Astrocyte of the spinal cord (primary cell): Measurements from ENCODE around the gene SMARCA4.

Experiments used
- DNase-seq: peaks from one replicate; pipeline ENCODE4 v3.0.0; 2011; ENCODE audit warnings: low read depth, low spot score
- H3K4me3 ChIP-seq: 2 replicates; pipeline ENCODE4 v1.5.1; 2011; ENCODE audit warnings: low read depth, mild to moderate bottlenecking, low read length, moderate library complexity
- in situ Hi-C: cut with HindIII; loops from 2 replicates; pipeline ENCODE4 v1.10.0; 2017; ENCODE audit warnings: low sequenced_read_pairs
- TF ChIP-seq, protein P1 (sequence below): IDR thresholded peaks from 2 replicates; pipeline ENCODE4 v1.5.1; 2012; ENCODE audit warnings: low read depth, mild to moderate bottlenecking, low read length, inconsistent platforms

The SMARCA4 gene

DNA sequence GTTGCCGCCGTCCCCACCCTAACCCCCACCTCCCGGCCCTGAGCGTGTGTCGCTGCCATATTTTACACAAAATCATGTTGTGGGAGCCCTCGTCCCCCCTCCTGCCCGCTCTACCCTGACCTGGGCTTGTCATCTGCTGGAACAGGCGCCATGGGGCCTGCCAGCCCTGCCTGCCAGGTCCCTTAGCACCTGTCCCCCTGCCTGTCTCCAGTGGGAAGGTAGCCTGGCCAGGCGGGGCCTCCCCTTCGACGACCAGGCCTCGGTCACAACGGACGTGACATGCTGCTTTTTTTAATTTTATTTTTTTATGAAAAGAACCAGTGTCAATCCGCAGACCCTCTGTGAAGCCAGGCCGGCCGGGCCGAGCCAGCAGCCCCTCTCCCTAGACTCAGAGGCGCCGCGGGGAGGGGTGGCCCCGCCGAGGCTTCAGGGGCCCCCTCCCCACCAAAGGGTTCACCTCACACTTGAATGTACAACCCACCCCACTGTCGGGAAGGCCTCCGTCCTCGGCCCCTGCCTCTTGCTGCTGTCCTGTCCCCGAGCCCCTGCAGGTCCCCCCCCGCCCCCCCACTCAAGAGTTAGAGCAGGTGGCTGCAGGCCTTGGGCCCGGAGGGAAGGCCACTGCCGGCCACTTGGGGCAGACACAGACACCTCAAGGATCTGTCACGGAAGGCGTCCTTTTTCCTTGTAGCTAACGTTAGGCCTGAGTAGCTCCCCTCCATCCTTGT is 38.8 kb upstream of the SMARCA4 start:
- DNase-seq = no peak
- TF ChIP-seq, protein P1, sequence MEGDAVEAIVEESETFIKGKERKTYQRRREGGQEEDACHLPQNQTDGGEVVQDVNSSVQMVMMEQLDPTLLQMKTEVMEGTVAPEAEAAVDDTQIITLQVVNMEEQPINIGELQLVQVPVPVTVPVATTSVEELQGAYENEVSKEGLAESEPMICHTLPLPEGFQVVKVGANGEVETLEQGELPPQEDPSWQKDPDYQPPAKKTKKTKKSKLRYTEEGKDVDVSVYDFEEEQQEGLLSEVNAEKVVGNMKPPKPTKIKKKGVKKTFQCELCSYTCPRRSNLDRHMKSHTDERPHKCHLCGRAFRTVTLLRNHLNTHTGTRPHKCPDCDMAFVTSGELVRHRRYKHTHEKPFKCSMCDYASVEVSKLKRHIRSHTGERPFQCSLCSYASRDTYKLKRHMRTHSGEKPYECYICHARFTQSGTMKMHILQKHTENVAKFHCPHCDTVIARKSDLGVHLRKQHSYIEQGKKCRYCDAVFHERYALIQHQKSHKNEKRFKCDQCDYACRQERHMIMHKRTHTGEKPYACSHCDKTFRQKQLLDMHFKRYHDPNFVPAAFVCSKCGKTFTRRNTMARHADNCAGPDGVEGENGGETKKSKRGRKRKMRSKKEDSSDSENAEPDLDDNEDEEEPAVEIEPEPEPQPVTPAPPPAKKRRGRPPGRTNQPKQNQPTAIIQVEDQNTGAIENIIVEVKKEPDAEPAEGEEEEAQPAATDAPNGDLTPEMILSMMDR = no peak
- in situ Hi-C loops = no loop called here
- no peak overlapping the region for H3K4me3 ChIP-seq

DNA sequence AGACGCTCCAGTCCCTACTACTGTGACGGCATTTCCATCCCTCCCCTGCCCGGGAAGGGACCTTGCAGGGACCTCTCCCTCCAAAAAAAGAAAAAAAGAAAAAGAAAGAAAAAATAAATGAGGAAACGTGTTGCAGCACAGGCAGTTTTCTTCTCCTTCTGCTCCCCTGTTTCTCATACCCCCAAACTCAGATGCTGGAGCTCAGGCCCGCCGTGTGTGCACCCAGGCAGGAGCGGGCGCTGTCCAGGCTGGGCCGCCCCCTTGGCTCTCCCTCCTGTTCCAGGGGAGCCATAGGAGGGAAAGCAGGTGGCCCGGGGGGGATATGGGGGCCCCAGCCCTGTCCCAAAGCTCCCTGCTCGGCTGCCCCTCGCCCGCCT is 38.2 kb upstream of the SMARCA4 start:
- no peak overlapping the region for H3K4me3 ChIP-seq
- TF ChIP-seq, protein P1 = no peak
- no peak for DNase-seq
- in situ Hi-C loops = no loop called here

DNA sequence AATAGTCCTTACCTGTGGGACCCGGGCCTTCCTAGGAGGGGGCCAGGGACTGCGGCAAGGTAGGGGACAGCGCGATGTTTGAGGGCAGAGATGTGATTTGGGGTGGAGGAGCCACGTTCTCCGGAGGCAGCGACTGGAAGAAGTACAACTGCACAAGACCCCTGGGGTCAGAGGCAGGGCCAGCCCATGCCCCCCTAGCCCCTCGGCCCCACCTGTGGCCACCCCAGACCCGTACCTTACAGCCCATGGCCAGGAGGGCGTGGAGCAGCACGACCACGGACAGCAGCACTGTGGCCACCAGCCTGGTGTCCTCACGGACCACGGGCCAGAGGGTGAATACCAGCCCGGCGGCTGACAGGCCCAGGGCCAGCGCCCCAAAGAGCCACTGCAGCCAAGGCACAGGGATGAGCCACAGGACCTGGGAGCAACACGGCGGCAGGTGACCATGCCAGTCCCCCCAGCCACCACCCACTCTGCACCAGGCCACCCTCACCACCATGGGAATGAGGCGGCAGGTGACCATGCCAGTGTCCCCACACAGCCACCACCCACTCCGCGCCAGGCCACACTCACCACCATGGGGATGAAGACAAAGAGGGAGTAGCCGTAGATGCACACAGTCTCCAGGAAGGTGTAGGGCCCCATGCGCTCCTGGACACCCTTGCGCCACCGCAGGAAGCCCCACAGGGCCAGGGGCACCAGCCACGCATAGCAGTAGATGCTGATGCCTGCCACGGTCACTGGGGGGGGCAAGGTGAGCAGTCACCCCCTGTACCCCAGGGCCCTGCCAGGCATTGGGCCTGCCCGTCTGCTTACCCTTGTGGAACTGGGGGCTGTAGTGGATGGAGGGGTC is 37.3 kb upstream of the SMARCA4 start:
- in situ Hi-C loops = no loop called here

DNA sequence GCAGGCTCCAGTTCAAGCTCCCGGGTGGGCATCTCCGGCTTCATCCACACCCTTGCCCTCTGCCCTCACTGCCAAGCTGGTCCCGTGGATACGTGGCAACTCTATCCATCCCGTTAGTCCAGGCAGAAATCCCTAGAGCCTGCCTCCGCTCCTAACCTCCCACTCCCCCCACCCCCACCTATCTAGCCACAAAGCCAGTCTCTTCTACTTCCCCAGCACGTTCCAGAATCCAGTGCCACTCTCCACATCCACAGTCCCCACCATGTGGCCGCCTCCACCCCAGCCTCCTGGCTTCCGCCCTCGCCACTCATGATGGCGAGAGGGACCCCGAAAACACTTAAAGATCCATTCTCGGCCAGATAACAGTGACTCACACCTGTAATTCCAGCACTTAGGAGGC is 36.2 kb upstream of the SMARCA4 start:
- DNase-seq = no peak
- no peak overlapping the region for H3K4me3 ChIP-seq
- in situ Hi-C loops = no loop called here
- TF ChIP-seq, protein P1 = no peak

More for the DNA sequence above, 37.3 kb upstream of the SMARCA4 start:
- DNase-seq = no peak
- TF ChIP-seq, protein P1 = no peak
- no peak overlapping the region for H3K4me3 ChIP-seq

DNA sequence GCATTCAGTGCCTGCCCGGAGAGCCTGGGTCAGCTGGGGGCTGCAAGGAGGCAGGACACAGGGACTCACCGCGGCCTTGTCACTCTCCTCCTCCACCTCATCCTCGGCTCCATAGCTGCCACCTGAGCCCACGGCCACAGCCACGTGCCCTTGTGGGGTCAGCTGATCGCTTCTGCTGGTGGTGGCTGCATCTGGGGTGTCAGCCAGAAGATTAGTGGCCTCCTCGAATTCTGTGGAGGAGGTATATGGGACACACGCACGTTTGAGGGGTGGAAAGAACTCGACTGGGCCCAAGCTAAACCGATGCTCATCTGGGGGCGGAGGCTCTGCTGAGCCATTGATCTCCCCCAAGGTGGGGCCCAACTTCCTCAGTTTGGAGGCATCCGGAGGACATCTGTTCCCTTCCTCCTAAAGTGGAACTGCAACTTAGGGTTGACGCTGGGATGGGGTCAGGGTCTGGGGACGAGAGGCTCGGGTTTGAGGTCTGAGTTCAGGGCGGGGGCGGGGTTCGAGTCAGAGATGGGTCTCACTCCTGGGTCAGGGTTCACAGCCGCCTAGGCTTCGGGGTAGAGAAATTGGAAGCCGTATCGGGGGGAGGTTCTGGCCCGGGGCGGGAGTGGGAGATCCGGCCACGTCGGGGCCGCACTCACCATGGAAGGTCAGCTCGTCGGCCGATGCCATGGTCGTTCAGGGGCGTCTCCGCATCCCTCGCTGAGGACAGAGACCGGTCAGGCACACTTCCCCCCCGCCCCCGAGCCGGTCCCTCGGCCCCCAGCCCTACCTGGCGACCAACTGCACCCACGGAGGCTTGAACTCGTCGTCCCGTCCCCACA is 32.9 kb upstream of the SMARCA4 start:
- TF ChIP-seq, protein P1 = no peak
- no peak for DNase-seq
- in situ Hi-C loops = no loop called here
- H3K4me3 ChIP-seq = peak overlapping the region; percentile 91
